Mesangial cell (primary cell): ENCODE results near the gene SLC34A1. TPM values are rescaled to one million over a fixed set of nuclear protein-coding genes. Genes with fewer than 3 reads are reported as not detected.

ENCODE experiments used
- total RNA-seq: library from RNA; depleted of rRNA; stranded (reverse); fragments of >200 nt; gene quantifications from 2 replicates; pipeline ENCODE4 v1.2.3, GENCODE V29; 2015

SLC34A1 gene
- not detected in 2 replicates for total RNA-seq

GRCh38 chr5:177384134-177384533, at the start of gene SLC34A1:
Gene SLC34A1, plus strand, starts transcription at chr5:177384434. Its CDS starts 1,308 bp downstream, at chr5:177385742.

GRCh38 chr5:177351392-177352329, 32.6 kb upstream of the SLC34A1 start, which contains the start of gene LMAN2:
Gene LMAN2, minus strand, starts transcription at chr5:177351668. Its CDS starts 21 bp downstream, at chr5:177351647.

GRCh38 chr5:177357459-177358351, 26.5 kb upstream of the SLC34A1 start, which contains the start of gene RGS14:
Gene RGS14, plus strand, starts transcription at chr5:177357924. Its CDS starts 101 bp downstream, at chr5:177358025.

GRCh38 chr5:177399997-177400868, 16.0 kb downstream of the SLC34A1 start, which contains the start of gene PFN3:
Gene PFN3, minus strand, starts transcription at chr5:177400661. Its CDS starts 85 bp downstream, at chr5:177400576.

GRCh38 chr5:177409043-177409801, 25.0 kb downstream of the SLC34A1 start, which contains the start of gene F12:
Gene F12, minus strand, starts transcription at chr5:177409564. Its CDS starts 37 bp downstream, at chr5:177409527.

GRCh38 chr5:177426566-177427210, 42.5 kb downstream of the SLC34A1 start, which contains the start of gene GRK6:
Gene GRK6, plus strand, starts transcription at chr5:177426676. Its CDS starts 170 bp downstream, at chr5:177426846.

GRCh38 chr5:177446200-177447065, 62.2 kb downstream of the SLC34A1 start, which contains the start of gene PRR7:
Gene PRR7, plus strand, starts transcription at chr5:177446814. Its CDS starts 8,254 bp downstream, at chr5:177455068.

Other genes starting within 250 kb of the SLC34A1 start
- 15.2 and 26.5 TPM in 2 replicates for gene RAB24, start 80.7 kb upstream of the SLC34A1 start, total RNA-seq
- gene PRELID1, start 80.6 kb upstream of the SLC34A1 start, total RNA-seq, result 113 and 239 TPM in 2 replicates
- 3.4 and 66.2 TPM in 2 replicates for gene MXD3, start 72.5 kb upstream of the SLC34A1 start, total RNA-seq
- 336 and 347 TPM in 2 replicates for gene LMAN2, start 32.8 kb upstream of the SLC34A1 start, total RNA-seq
- gene RGS14, start 26.5 kb upstream of the SLC34A1 start, total RNA-seq, result 12.2 and 24.7 TPM in 2 replicates
- not detected in 2 replicates for gene PFN3, start 16.2 kb downstream of the SLC34A1 start, total RNA-seq
- 3.7 and 5.1 TPM in 2 replicates for gene F12, start 25.1 kb downstream of the SLC34A1 start, total RNA-seq
- 25.4 and 59.0 TPM in 2 replicates for gene GRK6, start 42.2 kb downstream of the SLC34A1 start, total RNA-seq
- gene PRR7, start 62.4 kb downstream of the SLC34A1 start, total RNA-seq, result 15.6 and 32.8 TPM in 2 replicates
- 331 and 348 TPM in 2 replicates for gene DBN1, start 89.2 kb downstream of the SLC34A1 start, total RNA-seq
- 678 and 721 TPM in 2 replicates for gene PDLIM7, start 113.2 kb downstream of the SLC34A1 start, total RNA-seq
- gene DOK3, start 125.4 kb downstream of the SLC34A1 start, total RNA-seq, result 0.25 and 1.1 TPM in 2 replicates
- 135 and 185 TPM in 2 replicates for gene DDX41, start 132.5 kb downstream of the SLC34A1 start, total RNA-seq
- 21.3 and 26.0 TPM in 2 replicates for gene FAM193B, start 170.1 kb downstream of the SLC34A1 start, total RNA-seq
- gene TMED9, start 207.8 kb downstream of the SLC34A1 start, total RNA-seq, result 139 and 148 TPM in 2 replicates
- gene B4GALT7, start 215.7 kb downstream of the SLC34A1 start, total RNA-seq, result 44.6 and 51.3 TPM in 2 replicates